GM12878 (cell line): ENCODE data around the gene RPL32.

Experiments
- CEBPB ChIP-seq, 2 experiments: fragments of 150-350 bp in 1 of 2; IDR thresholded peaks; 2 replicates each; pipeline ENCODE4 v1.6.1; 2012 to 2014; ENCODE audit warnings: low read depth in 2 of 2, low read length in 2 of 2, borderline replicate concordance in 1 of 2, inconsistent platforms in 1 of 2
- EP300 ChIP-seq, 2 experiments: fragments of 150-350 bp in 1 of 2; IDR thresholded peaks; 2 replicates each; pipeline ENCODE4 v1.6.1; 2011 to 2012; ENCODE audit warnings: low read depth in 2 of 2, low read length in 2 of 2, borderline replicate concordance in 1 of 2, improper control_type of control experiment in 1 of 2, inconsistent platforms in 1 of 2; ENCODE audit not compliant: control insufficient read depth in 1 of 2
- HDAC2 ChIP-seq: fragments of 200-600 bp; sonication (generic); IDR thresholded peaks from 2 replicates; pipeline ENCODE4 v1.6.1; 2017
- POLR2AphosphoS5 ChIP-seq: IDR thresholded peaks from 2 replicates; pipeline ENCODE4 v1.6.1; 2011; ENCODE audit warnings: mild to moderate bottlenecking, low read length, inconsistent platforms
- TF ChIP-seq, protein P1 (sequence below), 3 experiments: IDR thresholded peaks in 2 of 3; conservative IDR thresholded peaks in 1 of 3; 2 replicates each; pipeline ENCODE4 v1.5.1; 2011; ENCODE audit warnings: low read depth in 3 of 3, low read length in 3 of 3, mild to moderate bottlenecking in 3 of 3, control low read depth in 2 of 3, moderate library complexity in 2 of 3, inconsistent platforms in 1 of 3, mixed read lengths in 1 of 3; ENCODE audit not compliant: control insufficient read depth in 2 of 3, insufficient read depth in 1 of 3; ENCODE audit errors: extremely low read depth in 1 of 3

GRCh38 chr3:12837295-12837986 lies 3.9 kb downstream of the RPL32 start:
- no peak for TF ChIP-seq CEBPB (IDR thresholded peaks at IDR 0.05; ENCODE audit: borderline replicate concordance in 1 of 2, low read depth in 2 of 2, low read length in 2 of 2)
- TF ChIP-seq, protein P1, sequence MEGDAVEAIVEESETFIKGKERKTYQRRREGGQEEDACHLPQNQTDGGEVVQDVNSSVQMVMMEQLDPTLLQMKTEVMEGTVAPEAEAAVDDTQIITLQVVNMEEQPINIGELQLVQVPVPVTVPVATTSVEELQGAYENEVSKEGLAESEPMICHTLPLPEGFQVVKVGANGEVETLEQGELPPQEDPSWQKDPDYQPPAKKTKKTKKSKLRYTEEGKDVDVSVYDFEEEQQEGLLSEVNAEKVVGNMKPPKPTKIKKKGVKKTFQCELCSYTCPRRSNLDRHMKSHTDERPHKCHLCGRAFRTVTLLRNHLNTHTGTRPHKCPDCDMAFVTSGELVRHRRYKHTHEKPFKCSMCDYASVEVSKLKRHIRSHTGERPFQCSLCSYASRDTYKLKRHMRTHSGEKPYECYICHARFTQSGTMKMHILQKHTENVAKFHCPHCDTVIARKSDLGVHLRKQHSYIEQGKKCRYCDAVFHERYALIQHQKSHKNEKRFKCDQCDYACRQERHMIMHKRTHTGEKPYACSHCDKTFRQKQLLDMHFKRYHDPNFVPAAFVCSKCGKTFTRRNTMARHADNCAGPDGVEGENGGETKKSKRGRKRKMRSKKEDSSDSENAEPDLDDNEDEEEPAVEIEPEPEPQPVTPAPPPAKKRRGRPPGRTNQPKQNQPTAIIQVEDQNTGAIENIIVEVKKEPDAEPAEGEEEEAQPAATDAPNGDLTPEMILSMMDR (IDR thresholded peaks at IDR 0.05 in 2 of 3, conservative IDR thresholded peaks at IDR 0.05 in 1 of 3; ENCODE audit: control insufficient read depth in 2 of 3, extremely low read depth in 1 of 3, insufficient read depth in 1 of 3, low read depth in 3 of 3, low read length in 3 of 3), result no peak
- no peak for TF ChIP-seq EP300 (IDR thresholded peaks at IDR 0.05; ENCODE audit: borderline replicate concordance in 1 of 2, control insufficient read depth in 1 of 2, low read depth in 2 of 2, low read length in 2 of 2)
- TF ChIP-seq POLR2AphosphoS5, result no peak; the same call in 1 of the 2 replicates
- TF ChIP-seq HDAC2, result no peak
